Thoracic aorta (tissue), 2 donors: ENCODE results near the gene NEBL. TPM values are rescaled to one million over a fixed set of nuclear protein-coding genes. Genes with fewer than 3 reads are reported as not detected.

Source experiments
- ATAC-seq: fragments of 150-250 bp; one replicate; pipeline ENCODE4 v1.8.0; 2017; ENCODE audit warnings: low read depth; ENCODE audit not compliant: insufficient number of reproducible peaks, low FRiP score
- DNase-seq: peaks from one replicate; pipeline ENCODE4 v3.0.0-alpha.2; 2020; ENCODE audit warnings: low spot score
- H3K27ac ChIP-seq, 2 donors: fragments of 200-600 bp; sonication (generic); 1 replicate in 1 of 2; 2 replicates in 1 of 2; pipeline ENCODE4 v1.5.1; 2016; ENCODE audit warnings: mild to moderate bottlenecking in 2 of 2, moderate library complexity in 2 of 2
- H3K27me3 ChIP-seq: fragments of 200-600 bp; sonication (generic); replicated peaks from 2 replicates; pipeline ENCODE4 v1.6.0; 2016; ENCODE audit warnings: mild to moderate bottlenecking; ENCODE audit not compliant: insufficient read depth
- H3K36me3 ChIP-seq: fragments of 200-600 bp; sonication (generic); one replicate; pipeline ENCODE4 v1.5.1; 2016
- H3K4me1 ChIP-seq, 2 donors: fragments of 200-600 bp; sonication (generic); 1 replicate in 1 of 2; 2 replicates in 1 of 2; pipeline versions ENCODE4 v1.5.1 to v1.6.0; 2016; ENCODE audit warnings: low read depth in 2 of 2, mild to moderate bottlenecking in 1 of 2; ENCODE audit not compliant: control insufficient read depth in 1 of 2
- H3K4me3 ChIP-seq: fragments of 200-600 bp; sonication (generic); 2 replicates; pipeline ENCODE4 v1.5.1; 2016; ENCODE audit warnings: mild to moderate bottlenecking
- H3K9me3 ChIP-seq: fragments of 200-600 bp; sonication (generic); 2 replicates; pipeline ENCODE4 v1.5.1; 2016
- total RNA-seq, 2 donors: library from RNA; depleted of rRNA; stranded (reverse); fragments of >200 nt; gene quantifications; one replicate each; pipeline versions ENCODE4 v1.1.0 to v1.2.3, GENCODE V29; 2016
- TF ChIP-seq, protein P1 (sequence below): fragments of 200-600 bp; sonication (generic); IDR thresholded peaks from one replicate; pipeline ENCODE4 v1.5.1; 2019; ENCODE audit warnings: antibody characterized with exemption

The NEBL gene
- total RNA-seq, 2 donors from 2014 or later: 1.4 to 4.7 TPM

DNA sequence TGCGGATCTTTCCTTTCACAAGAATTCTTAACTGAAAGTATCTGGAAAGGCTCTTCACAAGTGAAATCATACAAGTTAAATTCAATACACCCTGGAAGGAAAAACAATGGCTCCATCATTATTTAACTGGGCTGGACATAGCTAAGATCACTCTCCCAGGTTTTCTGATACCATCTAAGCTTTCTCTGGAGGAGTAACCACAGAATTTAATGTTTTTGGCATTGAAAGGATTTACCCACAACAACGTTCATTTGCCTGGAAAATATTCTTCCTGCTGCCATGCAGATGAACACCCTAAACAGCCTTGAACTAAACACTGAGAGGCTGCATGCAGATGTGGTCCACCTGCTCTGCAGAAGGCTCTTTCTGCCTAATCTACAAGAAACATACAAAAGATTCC is 4.3 kb downstream of the NEBL start:
- DNase-seq (no peak), ATAC-seq (no peak)
- Histone ChIP-seq H3K4me1 (no peaks in the 10 kb centered on the region), H3K27ac (no peak overlapping the region), H3K4me3 (no peak overlapping the region), H3K36me3 (no peaks in the 10 kb centered on the region), H3K27me3 (no peaks in the 10 kb centered on the region), H3K9me3 (no peaks in the 10 kb centered on the region)
- TF ChIP-seq, protein P1, sequence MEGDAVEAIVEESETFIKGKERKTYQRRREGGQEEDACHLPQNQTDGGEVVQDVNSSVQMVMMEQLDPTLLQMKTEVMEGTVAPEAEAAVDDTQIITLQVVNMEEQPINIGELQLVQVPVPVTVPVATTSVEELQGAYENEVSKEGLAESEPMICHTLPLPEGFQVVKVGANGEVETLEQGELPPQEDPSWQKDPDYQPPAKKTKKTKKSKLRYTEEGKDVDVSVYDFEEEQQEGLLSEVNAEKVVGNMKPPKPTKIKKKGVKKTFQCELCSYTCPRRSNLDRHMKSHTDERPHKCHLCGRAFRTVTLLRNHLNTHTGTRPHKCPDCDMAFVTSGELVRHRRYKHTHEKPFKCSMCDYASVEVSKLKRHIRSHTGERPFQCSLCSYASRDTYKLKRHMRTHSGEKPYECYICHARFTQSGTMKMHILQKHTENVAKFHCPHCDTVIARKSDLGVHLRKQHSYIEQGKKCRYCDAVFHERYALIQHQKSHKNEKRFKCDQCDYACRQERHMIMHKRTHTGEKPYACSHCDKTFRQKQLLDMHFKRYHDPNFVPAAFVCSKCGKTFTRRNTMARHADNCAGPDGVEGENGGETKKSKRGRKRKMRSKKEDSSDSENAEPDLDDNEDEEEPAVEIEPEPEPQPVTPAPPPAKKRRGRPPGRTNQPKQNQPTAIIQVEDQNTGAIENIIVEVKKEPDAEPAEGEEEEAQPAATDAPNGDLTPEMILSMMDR: no peak

- Histone ChIP-seq H3K27ac (no peak overlapping the region), H3K36me3 (no peaks in the 10 kb centered on the region), H3K4me3 (no peak overlapping the region), H3K27me3 (no peaks in the 10 kb centered on the region), H3K4me1 (no peaks in the 10 kb centered on the region), H3K9me3 (no peaks in the 10 kb centered on the region)
- no peak for DNase-seq
- TF ChIP-seq, protein P1: no peak
- ATAC-seq: no peak
Observed at GRCh38 chr10:20892011-20892585, 5.0 kb downstream of the NEBL start.

DNA sequence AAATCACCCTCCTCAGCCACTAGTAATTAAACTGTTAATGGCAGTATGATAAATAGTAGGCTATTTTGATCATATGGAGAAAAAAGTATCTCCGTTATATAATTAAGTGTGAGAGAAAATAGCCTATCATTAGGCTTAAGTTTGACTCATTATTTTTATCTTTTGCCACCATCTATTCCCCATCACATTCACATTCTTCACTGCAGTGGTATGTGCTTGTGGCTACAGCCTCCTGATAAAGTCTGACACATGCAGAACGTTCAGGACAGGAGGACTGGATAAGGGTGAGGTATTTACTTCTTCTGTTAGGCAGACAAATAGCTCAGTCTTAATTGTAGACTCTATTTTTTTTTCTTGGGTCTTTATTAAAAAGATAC is 5.8 kb downstream of the NEBL start:
- Histone ChIP-seq H3K36me3 (no peaks in the 10 kb centered on the region), H3K9me3 (no peaks in the 10 kb centered on the region), H3K27me3 (no peaks in the 10 kb centered on the region), H3K4me1 (no peaks in the 10 kb centered on the region), H3K4me3 (no peak overlapping the region), H3K27ac (no peak overlapping the region)
- DNase-seq (no peak), ATAC-seq (no peak)
- TF ChIP-seq, protein P1: no peak

DNA sequence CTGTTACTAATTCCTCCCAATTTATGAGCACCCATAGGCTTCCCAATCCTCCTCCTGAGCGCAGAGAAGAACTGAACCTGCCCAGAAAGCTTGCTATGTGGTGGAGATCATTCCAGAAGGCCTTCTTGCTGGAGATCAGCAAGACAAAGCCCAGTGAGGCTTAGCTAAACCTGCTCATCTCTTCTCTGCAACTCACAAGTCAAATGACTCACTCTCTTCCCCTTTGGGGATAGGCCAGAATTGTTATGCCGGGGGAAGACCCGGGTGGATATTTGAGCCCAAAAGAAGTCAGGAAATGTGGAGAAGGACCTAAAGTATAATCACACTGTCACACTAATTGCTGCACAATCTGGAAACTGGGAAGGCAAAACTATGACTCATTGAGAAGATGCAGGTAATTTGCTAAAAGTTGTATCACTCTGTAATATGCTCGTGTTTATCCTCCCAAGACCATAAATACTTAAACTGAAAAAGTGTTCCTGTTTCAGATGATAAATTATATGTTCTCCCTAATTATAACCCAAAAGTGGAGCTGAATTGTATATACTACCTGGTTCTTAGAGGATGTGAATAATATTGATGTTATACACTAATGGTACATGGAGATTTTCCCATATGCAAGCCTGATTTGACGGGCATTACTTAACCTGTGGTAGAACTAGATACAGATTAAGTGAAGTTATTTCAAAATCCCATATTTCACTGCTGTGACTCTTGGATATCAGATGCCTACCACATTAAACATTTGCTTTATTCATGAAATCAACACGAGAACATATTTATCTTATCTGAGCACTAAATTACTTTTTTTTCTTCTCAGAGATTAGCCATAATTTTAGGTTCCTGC is 6.4 kb downstream of the NEBL start:
- no peak overlapping the region for H3K4me3 ChIP-seq
- H3K9me3 ChIP-seq: no peaks in the 10 kb centered on the region
- ATAC-seq (no peak), DNase-seq (no peak)
- H3K27me3 ChIP-seq: no peaks in the 10 kb centered on the region
- no peak overlapping the region for H3K27ac ChIP-seq
- H3K4me1 ChIP-seq: no peaks in the 10 kb centered on the region
- H3K36me3 ChIP-seq: no peaks in the 10 kb centered on the region
- TF ChIP-seq, protein P1: no peak

DNA sequence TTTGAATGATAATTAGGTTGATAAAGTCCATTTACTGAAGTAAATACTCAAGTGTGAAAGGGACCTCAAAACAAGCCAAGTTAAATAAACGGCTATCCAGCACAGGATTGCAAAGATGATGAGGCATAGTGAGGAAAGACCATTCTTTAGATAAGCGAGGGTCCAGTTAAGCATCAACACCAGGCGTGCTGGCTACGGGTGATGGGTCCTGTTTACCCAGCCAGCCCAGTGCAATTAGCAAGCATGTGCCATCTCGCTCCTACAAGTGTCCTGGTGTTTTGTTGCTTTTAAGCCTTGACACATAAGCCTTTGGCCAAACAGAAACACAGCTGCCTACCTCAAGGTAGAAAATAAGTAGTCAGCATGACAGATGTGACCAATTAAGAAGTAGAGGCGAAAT is 7.1 kb downstream of the NEBL start:
- ATAC-seq: no peak
- Histone ChIP-seq H3K27me3 (no peaks in the 10 kb centered on the region), H3K9me3 (no peaks in the 10 kb centered on the region), H3K4me1 (no peaks in the 10 kb centered on the region), H3K27ac (no peak overlapping the region), H3K4me3 (no peak overlapping the region), H3K36me3 (no peaks in the 10 kb centered on the region)
- TF ChIP-seq, protein P1: no peak
- no peak for DNase-seq
